ENCODE results near the gene ZBTB3.
A peak's percentile ranks its signal among the peaks of the same experiment; 100 is the strongest.

ZBTB3 gene

DNA sequence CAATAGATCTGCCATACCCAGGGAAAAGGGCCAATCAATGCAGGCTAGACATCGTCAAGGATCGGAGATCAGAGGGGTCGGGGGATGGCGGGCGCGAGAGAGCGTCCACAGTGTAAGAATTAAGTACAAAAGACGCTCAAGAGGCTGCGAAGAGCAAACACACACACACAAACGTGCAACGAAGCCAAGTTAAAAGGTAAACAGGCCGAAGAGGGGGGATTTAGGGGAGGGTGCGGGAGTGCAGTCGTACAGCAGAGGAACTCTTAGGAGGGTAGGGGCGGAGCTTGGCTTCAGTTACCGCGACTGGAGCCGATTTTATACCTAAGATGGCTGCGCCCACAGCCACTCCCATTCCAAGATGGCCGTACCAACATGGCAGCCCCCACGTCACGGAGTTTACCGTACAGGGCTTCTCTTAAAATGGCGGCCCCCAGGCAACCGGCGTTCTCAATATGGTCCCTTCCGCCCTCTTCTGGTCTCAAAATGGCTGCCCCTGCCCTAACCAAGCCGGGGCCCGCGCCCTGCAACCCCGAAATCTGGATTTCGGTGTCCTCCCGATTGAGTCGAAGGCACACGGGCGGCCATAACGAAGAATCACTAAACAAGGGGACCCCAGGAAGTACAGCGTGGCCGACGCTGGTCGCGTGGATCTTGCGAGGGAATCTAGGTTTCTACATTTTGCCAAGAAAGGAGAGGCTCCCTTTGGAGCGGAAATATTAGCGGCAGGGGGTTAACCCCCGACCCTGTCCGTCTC is 44.5 kb downstream of the ZBTB3 start:
- peak; percentile 73 for TF ChIP-seq POLR2AphosphoS5 (IDR thresholded peaks at IDR 0.05; ENCODE audit: low read depth, low read length)
- TF ChIP-seq REST (IDR thresholded peaks at IDR 0.05; ENCODE audit: insufficient read depth in 1 of 2, low read depth in 2 of 2, low read length in 2 of 2): no peak
- TF ChIP-seq FOXP2 (optimal IDR thresholded peaks at IDR 0.05; ENCODE audit: borderline replicate concordance, extremely low read depth, extremely low read length, insufficient read depth): peak; percentile 27
- TF ChIP-seq TAF1 (IDR thresholded peaks at IDR 0.05; ENCODE audit: borderline replicate concordance, insufficient read depth, low read length): peak; percentile 50; the same call in 1 of the 2 replicates
- no peak for TF ChIP-seq SIN3A (IDR thresholded peaks at IDR 0.05; ENCODE audit: borderline replicate concordance, insufficient read depth, low read length)

DNA sequence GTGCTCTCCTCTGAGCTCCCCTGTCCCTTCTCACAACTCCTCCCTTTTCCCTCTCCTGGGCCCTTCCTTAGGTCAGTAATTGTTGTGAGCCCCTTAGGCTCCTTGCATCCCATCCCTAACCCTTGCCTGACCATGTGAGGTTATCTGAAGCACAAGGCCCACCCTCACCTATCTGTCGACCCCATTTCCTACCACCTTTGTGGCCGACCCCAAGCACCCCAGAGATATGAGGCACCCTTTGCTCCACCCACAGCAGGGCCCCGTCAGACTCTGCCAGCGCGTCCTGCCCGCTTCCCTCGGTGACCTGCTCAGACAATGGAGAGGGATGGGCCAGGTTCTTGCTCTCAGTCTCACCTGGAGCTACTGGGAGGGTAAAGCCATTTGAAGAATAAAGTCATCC is 45.2 kb downstream of the ZBTB3 start:
- TF ChIP-seq SIN3A (IDR thresholded peaks at IDR 0.05; ENCODE audit: borderline replicate concordance, insufficient read depth, low read length) (no peak), FOXP2 (optimal IDR thresholded peaks at IDR 0.05; ENCODE audit: borderline replicate concordance, extremely low read depth, extremely low read length, insufficient read depth) (no peak), POLR2AphosphoS5 (IDR thresholded peaks at IDR 0.05; ENCODE audit: low read depth, low read length) (no peak; the same call in 1 of the 2 replicates), TAF1 (IDR thresholded peaks at IDR 0.05; ENCODE audit: borderline replicate concordance, insufficient read depth, low read length) (no peak), REST (IDR thresholded peaks at IDR 0.05; ENCODE audit: insufficient read depth in 1 of 2, low read depth in 2 of 2, low read length in 2 of 2) (no peak)

GRCh38 chr11:62708392-62708791 is 45.6 kb downstream of the ZBTB3 start:
- TF ChIP-seq SIN3A (IDR thresholded peaks at IDR 0.05; ENCODE audit: borderline replicate concordance, insufficient read depth, low read length) (no peak), POLR2AphosphoS5 (IDR thresholded peaks at IDR 0.05; ENCODE audit: low read depth, low read length) (no peak; the same call in none of the 2 replicates), FOXP2 (optimal IDR thresholded peaks at IDR 0.05; ENCODE audit: borderline replicate concordance, extremely low read depth, extremely low read length, insufficient read depth) (no peak), REST (IDR thresholded peaks at IDR 0.05; ENCODE audit: insufficient read depth in 1 of 2, low read depth in 2 of 2, low read length in 2 of 2) (no peak), TAF1 (IDR thresholded peaks at IDR 0.05; ENCODE audit: borderline replicate concordance, insufficient read depth, low read length) (no peak)

DNA sequence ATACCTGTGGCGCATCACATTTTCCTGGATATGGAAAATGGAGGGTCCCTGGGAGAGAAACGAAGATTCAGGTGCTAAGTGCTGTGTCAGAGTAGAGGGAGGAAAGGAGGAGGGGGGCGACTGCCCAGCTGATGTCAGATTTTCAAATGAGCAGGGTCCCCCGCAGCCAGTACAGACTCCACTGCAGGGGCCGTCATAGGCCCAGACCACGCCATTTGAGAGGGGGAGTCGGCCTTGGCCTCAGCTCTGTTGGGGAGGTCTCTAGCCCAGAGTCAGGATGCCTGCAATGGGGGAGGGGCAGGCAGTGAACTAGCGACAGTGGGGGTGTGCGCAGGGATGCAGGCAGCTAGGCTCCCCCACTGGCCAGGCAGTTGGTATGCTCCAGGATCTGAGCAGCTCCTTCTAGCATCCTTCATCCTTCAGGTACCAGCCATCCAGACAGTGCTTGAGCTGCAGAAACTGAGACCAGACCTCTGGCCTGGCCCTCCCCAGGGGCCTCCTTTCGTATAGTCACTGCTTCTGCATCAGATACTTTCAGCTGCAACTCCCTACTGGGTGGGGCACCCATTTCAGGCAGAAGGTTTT is 46.6 kb downstream of the ZBTB3 start, which contains the start of the genes BSCL2 and GNG3:
TSS of gene BSCL2 (minus strand) at position 148 of the 585 bp plus-strand sequence. CDS start 229 bp downstream, outside the sequence.
TSS of gene GNG3 (plus strand) at position 400 of the 585 bp plus-strand sequence. CDS start 620 bp downstream, outside the sequence.
- TF ChIP-seq TAF1 (IDR thresholded peaks at IDR 0.05; ENCODE audit: borderline replicate concordance, insufficient read depth, low read length): no peak
- TF ChIP-seq POLR2AphosphoS5 (IDR thresholded peaks at IDR 0.05; ENCODE audit: low read depth, low read length): no peak
- no peak for TF ChIP-seq REST (IDR thresholded peaks at IDR 0.05; ENCODE audit: insufficient read depth in 1 of 2, low read depth in 2 of 2, low read length in 2 of 2)
- no peak for TF ChIP-seq SIN3A (IDR thresholded peaks at IDR 0.05; ENCODE audit: borderline replicate concordance, insufficient read depth, low read length)
- TF ChIP-seq FOXP2 (optimal IDR thresholded peaks at IDR 0.05; ENCODE audit: borderline replicate concordance, extremely low read depth, extremely low read length, insufficient read depth): no peak
